ENCODE measurements around the gene COMMD8.
"Not testable (repeated sequence)": the region's sequence is repeated elsewhere in the genome, so short reads cannot be mapped to it uniquely, and the experiment has no call there.

COMMD8 gene

DNA sequence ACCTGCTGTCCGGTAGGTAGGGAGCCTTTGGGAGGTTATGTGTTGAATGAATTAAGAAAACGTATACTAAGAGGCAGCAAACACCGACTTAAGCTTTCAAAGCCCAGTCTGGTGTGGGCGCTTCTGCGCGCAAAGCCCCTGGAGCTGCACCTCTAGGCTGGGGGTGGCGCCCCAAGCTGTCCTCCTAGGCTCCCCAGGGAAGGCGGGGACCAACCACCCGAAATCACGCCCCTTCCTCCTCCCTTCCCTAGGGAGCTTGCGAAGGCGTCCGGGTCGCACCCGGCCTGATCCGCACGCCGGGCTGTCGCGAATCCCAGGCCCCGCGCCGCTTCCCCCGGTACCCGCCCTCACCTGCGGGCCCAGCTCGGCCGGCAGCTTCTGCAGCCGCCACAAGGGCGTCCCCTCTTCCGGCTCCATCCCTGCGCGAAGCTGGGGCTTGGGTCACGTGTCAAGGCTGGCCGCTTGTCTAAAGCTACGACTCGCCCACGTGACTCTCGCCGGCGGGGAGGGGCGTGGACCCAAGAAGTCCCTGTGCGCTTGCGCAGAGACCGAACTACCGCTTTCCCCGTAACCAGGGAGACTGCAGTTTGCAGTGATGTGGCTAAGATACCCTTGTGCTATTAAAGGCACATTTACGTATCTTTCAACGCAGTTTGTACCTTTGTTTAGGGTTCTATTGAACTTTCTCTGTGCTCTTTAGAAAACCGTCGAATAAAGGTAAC, at the start of gene COMMD8:
COMMD8 (minus strand) TSS at position 468 of the 722 bp plus-strand sequence; CDS start at position 417, 51 bp downstream.
- DNase-seq, result peak; percentile 96

DNA sequence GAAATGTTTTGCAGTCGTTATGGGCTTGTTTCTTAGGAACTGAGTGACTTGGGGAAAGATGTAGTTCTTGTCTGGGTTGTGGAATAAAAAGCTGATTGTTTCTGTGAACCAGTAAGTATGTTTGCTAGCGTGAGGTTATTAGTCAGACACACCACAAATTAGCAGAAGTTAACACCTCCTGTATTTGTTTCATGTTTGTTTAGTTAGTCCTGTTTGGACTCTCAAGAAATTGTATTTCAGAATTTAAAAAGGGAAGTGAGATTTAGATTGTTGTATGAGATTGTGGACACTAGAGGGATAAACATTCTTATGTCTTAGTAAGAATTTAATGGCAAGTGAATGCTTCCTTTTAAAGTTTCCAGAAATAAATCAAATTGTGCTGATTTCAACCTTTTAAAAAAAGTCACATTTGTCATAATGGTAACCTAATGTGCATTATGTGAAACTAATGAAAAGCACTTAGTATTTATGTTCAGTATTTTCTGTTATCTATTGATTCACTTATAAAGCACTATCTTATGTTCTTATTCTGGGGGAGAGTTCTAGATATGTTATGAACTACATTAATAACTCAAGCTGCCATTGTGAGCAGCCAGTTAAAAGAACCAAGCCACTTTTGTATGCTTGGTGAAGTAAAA, 47.1 kb upstream of the COMMD8 start:
- no peak for DNase-seq

DNA sequence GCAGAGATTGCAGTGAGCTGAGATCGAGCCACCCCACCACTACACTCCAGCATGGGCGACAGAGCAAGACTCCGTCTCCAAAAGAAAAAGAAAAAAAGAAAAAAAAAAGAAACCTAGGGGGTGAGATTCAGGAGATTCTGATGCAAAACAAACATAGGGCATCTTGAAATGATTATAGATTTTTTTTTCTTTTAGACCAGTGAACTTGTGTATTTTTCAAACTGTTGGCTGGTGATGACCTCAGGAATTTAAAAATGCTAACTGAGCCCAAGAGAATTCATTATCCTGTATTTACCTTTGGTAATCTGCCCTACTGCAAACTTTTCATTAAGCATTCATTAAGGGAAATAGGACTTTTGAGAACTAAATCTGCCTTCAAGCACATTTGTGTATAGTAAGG, 42.2 kb upstream of the COMMD8 start:
- no peak for DNase-seq

DNA sequence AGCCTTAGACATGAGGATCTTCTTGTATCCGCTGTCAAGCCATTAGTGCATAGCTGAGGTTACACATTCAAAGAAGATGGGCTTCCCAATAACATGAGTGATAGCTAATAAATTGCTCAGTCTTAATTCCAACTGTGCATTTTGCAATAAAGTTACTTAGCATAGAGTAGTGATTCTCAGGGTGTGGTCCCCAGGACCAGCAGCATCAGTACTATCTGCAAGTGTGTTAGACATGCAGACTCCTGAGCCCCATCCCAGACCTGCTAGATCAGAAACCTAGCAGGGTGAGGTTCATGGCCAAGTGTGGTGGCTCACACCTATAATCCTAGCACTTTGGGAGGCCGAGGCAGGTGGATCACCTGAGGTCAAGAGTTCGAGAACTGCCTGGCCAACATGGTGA, 41.6 kb upstream of the COMMD8 start:
- DNase-seq, result no peak

DNA sequence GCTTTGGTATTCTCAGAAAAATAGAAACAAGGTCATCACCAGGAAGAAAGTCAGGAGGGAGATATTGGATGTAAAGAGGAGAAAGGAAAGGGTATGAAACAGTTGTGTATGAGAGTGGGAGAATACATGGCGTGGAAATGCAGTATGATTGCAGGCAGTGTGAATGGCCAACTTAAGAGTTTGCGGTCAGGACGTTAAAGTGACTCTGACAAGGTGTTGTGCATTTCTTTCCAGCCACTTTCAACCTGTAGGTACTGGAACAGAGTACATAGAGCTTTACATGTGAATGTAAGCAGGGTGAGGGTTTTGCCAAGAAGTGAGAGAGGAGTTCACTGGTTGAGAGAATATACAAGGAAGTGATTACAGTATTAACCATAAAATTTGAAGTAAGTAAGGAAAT, 37.3 kb upstream of the COMMD8 start:
- DNase-seq, result no peak

DNA sequence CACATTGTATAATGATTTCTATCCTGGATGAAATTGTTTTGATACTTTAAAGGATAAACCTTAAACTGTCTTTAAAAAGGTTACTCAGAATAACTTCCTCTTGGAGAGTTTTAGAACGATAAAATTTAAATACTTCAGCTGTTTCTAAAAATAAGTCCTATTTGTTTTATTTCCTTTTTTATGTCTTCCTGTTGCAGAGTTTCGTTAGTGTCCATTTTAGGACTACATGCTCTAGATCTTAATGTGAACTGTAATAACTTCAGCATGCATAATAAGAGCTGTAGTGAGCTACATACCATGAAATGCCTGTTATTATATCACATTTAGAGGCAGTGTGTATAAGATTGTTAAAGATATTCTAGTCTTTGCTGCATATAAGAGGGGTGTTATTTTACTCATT, 36.2 kb upstream of the COMMD8 start:
- DNase-seq, result no peak

DNA sequence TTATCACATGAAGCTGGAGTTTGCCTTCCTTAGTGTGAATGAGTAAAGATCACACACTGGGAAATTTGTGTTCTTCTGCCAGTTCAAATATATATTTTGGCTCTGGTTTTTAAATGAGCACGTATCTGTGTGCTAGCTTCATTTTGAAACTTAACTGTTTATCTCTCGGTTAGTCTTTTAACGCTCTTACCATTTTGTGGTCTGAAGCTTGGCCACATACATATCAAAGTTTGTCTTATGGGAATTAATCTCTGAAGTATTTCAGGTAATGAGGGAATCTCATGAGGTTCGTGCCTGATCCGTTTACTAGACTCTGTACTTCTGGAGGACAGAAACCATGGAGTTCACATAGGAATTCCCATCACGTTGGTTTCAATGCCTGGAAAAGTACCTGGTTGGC, 35.4 kb upstream of the COMMD8 start:
- DNase-seq, result no peak

DNA sequence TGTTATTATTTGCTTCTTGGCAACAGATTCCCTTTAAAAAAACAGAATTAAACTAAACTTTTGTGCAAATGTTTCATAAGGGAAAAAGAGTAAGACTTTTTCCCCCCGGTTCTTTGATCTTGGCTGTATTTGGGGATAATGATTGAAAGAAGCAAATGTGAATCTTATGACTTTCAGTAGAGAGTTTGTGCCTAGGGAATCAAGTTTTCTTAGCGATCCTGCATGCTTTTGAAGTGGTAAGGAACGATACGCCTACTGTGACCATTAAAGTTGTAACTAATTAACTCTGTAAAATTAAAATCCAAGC, 30.6 kb upstream of the COMMD8 start:
- no peak for DNase-seq

DNA sequence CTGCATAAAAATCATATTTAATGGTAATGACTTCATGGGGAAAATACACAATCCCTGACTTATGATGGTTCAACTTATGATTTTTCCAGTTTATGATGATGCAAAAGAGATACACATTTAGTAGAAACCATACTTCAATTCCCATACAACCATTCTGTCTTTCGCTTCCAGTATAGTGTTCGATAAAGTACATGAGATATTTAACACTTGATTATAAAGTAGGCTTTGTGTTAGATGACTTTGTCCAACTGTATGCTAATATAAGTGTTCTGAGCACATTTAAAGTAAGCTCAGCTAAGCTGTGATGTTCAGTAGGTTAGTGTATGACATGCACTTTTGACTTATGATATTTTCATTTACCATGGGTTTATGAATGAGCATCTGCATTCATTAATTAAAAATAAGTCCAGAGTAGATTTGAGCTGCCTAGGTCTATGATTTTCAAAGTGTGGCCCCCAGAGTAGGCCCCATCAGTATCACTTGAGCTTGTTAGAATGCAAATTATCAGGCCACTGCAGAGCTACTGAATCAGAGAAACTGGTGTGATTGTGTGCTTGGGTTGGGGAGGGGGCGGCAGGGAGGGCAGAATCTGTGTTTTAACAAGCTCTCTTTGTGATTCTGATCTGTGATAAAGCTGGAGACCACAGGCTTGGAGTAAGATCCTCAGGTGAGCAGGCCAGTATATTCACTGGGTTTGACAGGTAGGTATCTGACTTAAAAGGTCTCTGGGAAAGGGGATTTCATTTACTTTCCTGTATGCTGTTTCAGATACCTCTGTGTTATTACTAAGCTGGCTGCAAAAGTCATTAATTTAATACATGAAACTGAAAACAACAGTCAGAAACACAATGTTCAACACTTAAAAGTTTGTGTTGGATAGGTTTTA, 30.0 kb upstream of the COMMD8 start:
- DNase-seq, result no peak

DNA sequence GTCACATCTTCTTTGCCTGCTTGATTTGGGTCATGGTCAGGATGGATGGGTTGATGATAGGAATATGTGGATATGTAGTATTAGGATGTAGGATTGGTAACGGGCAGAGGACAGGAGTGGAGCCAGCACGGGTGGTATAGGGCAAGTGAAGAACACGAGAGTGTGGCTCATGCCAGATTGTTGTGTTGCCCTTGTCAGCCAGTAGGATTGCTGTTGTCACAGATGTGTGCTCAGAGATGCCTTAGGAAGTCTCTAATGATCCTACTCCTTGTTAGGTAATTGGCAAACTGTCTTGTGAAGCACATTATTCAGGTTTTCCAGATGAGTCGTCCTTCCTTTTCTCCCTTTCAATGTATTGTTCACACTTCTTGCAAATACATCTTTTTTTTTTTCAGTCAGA, 27.0 kb upstream of the COMMD8 start:
- no peak for DNase-seq

DNA sequence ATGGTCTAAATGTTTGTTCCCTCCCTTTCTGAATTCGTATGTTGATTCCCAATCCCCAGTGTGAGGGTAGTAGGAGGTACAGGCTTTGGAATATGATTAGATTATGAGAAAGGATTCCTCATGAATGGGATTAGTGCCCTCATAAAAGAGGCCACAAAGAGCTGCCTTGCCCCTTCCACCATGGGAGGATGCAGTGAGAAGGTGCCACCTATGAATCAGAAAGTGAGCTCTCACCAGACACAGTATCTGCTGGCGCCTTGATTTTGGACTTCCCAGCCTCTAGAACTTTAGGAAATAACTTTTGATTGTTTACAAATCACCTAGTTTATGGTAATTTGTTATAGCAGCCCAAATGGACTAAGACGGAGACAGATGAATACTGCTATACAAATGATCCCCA, 25.2 kb upstream of the COMMD8 start:
- no peak for DNase-seq

DNA sequence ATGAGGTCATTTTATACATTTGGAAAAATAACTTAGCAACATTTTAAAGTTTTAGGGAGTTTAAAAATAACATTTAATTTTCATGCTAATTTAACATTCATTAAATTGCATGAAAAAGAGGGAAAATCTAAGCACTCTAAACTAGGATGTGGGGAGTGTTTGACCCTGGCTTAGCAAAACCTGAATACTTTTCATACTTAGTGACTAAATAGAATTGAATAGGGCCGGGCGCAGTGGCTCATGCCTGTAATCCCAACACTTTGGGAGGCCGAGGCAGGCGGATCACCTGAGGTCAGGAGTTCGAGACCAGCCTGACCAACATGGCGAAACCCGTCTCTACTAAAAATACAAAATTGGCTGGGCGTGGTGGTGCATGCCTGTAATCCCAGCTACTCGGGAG, 23.2 kb upstream of the COMMD8 start:
- not testable (repeated sequence) for DNase-seq

DNA sequence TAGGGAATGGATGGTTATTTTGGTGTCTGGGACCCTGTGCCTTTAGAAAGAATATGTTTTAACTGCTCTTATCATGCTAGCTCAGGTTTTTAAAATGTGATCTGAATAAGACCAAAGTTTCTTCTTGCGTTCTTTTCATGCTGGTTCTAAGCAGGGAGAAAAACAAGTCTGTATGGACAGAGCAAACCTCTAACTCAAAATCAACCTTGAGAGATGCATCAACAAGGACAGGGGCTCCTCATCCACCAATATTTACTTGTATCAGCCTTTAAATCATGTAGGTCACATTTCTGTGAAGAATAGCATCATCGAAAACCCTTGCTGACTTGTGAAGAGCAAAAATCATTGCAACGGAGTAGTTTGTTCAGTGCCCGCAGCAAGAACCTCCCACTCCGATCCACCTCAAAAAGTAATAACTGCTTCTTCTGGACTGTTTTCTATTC, 22.8 kb upstream of the COMMD8 start:
- DNase-seq, result peak; percentile 29

DNA sequence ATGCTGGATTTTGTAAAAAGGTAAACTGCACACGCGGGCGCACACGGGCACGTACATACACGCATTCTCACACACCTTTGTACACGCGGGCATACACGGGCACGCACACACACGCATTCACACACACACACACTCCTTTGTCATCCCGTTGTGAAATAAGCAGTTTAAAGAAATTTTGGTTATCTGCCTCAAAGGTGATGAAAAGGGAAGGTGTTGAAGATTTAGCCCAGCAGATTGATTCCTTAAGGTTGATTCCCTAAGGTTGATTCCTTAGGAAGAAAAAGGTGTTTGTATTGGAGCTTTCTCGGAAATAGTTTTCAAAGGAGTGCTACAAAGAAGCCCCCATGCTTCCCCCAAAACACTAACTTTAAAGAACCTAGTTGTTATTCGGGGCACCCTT, 22.3 kb upstream of the COMMD8 start:
- DNase-seq, result no peak

DNA sequence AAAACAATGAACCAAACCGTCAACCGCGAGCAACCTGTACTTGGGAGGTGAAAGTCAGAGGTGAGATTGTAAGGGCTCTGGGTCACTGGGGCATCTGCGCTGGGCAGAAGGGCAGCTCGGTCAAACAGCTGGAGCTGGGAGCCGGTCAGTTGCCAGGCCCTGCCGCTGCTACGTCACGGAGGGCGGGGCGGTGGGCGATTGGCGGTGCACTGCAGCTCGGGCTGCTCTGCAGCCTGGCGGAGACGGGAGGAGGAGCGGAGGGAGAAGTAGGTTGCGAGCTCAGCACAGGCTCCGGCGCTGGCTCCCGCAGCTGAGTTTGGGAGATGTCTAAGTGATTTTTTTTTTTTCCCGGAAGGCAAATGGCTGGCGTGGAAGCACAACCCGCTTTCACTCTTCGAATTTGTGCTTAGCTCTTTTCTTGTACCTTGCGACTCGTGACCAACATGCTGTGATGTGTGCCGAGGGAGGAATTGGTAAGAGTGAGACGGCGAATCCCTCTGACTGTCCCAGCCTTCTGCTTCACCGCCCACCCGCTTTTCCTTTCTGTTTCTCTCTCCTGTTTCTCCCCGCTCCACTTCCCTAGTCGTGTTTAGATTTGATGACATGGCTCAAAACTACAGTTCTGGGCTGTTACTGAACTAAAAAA, 21.7 kb upstream of the COMMD8 start, which contains the start of gene ATP10D:
ATP10D (plus strand) TSS at position 229 of the 646 bp plus-strand sequence. CDS start 27,266 bp downstream, outside the sequence.
- peak; percentile 95 for DNase-seq

DNA sequence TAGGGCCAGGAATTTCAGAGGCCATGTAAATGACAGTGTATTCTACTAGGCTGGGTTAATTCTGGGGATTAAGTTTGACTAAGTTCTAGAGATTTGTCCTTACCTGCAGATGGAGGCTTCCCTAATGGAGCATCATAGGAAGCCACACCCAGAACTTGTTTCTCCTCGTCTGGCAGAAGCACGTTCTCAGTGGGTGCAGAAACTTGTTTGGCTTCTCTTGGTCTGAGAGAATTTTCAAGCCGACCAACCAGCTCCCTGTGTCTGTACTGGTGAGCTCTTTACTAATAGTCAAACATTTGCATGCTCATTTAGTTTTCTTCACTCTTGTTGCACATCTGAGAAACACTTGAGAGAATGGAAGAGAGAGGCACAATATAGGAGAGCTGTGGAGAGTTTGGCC, 20.7 kb upstream of the COMMD8 start:
- DNase-seq, result no peak

DNA sequence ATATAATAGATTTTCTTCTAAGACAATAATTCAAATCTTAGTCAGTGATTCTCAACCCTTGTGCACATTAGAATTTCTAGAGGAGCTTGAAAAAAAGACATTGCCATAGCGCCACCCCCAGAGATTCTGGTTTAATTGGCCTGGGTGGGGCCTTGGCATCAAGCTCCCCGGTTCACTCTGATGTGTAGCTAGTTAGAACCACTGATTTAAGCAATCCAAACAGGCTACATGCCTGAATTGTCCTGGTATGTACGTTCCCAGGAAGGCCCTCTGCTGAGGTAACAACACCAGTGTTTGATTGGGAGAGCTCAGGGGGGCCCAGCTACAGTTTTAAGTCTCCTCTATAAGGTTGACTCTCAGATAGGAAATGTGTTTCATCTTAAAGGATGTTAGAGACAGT, 20.2 kb upstream of the COMMD8 start:
- no peak for DNase-seq

DNA sequence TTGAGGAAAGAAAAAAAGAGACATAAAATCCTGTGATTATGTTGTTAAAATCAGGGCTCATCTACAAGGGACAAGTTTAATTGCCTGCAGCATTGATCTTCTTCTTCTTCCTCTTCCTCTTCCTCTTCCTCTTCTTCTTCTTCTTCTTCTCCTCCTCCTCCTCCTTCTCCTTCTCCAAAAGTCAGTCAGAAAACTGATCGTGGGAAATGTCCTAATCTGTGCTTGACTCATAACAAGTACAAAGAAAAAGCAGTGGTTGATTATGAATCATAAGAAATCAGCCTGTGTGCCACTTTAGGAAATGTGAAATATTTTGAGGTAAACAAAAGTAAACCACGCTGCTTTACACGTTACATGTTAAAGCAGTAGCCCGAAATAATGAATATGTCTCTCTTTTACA, 18.8 kb upstream of the COMMD8 start:
- no peak for DNase-seq

DNA sequence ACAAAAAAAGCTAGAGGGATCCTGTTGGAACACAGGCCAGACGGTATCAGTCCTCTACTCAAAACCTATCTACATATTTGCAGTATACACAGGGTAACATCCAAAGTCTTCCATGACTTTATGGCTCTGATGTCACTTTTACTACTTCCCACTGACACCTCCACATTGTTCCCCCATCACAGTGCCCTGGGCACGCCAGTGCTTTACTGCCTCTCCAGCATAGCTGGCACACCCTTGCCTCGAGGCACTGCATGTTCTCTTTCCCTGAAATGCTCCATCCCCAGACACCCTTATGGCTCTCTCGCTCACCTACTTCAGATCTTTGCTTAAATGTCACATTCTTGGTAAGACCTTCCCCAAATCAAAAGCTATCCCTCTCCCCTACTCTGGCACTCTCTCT, 15.3 kb upstream of the COMMD8 start:
- no peak for DNase-seq

DNA sequence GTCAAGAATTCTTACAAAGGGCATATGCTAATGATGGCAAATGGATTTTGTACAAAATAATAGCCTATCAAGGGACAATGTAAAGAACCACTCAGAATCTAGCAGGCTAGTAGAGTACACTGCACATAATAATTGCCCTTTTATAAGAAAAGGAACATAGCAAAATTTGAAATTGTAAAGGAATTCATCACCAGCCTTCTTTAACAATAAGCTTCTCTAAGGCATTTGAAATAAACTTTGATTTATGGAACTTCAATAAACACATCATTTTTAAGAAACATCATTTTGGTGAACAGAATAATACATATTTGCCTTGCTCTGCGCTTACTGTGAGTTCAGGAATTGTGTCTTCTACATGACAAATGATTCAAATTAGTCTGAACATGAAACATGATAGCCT, 11.9 kb upstream of the COMMD8 start:
- DNase-seq, result no peak

DNA sequence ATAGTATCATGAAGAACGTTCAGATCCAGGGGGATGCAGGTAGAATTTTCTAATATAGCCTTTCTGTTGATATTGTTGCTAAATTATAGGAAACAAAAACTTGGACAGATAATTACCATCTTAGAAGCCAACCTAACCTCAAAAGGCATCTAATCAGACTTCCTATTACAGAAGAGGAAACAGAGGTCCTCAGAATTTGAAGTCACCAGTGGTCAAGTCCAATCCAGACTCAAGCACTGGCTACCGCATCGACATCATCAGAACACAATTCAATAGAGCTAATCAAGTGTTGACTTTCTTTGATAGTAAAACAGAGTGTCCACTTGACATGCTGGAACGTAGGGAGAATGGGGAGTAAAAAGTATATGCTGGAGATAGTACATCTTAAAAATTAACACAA, 11.3 kb upstream of the COMMD8 start:
- no peak for DNase-seq

DNA sequence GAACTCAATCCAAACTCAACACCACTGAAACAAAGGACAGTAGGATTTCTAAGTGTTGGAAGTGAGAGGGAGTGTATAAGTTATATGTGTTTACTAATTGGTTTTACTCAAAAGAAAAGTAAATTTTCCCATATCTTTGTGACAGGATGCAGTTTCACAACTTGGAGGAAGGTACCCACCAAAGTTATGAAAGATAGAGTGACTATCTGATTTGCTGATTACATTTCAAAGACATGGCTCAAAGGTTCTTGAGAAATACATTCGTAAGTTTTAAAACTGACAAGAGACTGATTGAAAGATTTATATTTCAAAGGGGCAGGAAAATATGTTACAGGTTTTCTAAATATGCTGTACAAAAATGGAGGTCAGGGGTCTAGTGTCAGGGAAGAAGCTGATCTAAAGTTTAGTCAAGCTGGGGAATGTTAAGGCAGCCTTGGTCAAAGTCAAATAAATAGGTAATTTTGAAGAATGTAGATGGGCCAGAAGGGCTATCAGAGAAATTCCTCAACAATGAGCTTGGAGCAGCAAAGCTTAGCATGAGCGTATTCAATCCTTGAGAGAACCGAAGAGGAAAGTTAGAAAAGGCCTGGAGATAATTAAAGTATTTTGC, 9.7 kb upstream of the COMMD8 start:
- DNase-seq, result no peak

DNA sequence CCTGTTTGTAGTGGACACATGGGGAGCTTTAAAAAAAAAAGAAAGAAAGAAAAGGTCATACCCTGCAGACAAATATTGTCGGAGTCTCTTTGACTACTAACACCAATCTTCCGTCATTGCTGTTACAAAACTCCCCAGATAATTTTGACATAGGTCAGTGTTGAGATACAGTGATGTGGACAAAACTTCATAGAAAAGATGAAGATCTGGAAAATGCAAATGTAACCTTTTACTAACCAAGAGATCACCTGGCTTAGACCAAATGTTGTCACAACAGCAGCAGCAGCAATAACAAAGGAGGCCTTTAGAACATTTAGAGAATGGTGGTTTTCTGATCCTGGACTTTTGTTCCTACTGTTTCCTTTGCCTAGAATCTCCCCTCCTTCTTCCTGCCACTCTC, 8.1 kb upstream of the COMMD8 start:
- no peak for DNase-seq

Measured in retina (tissue), 1 donor.